HG03108 (cell line): ENCODE measurements around the gene PDZD7.
A peak's percentile ranks its signal among the peaks of the same experiment; 100 is the strongest.

Source experiments
- ATAC-seq: cut with Tn5 transposase; IDR thresholded peaks from one replicate; pipeline ENCODE4 v1.9.1; 2021; ENCODE audit warnings: moderate library complexity; ENCODE audit not compliant: unreplicated experiment

The PDZD7 gene

DNA sequence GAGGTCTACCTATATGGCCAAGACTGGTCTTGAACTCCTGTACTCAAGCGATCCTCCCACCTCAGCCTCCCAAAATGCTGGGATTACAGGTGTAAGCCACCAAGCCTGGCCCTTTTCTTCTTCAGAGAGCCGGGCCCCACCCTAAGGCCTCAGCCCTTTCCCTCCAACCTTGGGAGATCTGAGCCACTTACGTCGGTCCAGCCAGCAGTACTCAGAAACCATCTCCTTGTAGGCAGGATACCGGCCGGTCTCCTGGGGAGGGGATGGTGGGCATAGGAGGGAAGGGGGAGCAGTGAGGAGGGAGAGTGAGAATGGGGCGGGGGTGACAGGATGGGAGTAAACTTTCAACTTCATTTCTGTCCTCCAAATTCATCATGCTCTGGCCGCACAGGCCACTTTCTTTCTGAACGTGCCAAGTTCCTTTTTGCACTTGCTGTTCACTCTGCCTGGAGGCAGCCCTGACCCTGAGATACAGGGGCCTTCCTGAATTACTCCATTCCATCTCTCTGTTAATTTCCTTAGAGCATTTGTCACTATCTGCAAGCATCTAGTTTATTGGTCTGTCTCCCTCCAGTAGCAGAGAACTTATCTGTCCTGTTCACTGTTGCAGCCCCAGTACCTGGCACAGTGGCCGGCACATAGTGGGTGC lies 10.4 kb downstream of the PDZD7 start:
- no peak for ATAC-seq

GRCh38 chr10:101019440-101019703 lies 11.6 kb downstream of the PDZD7 start:
- no peak for ATAC-seq

GRCh38 chr10:101018600-101019439 lies 12.1 kb downstream of the PDZD7 start:
- ATAC-seq, result no peak

GRCh38 chr10:101018118-101018599 lies 12.8 kb downstream of the PDZD7 start:
- no peak for ATAC-seq

DNA sequence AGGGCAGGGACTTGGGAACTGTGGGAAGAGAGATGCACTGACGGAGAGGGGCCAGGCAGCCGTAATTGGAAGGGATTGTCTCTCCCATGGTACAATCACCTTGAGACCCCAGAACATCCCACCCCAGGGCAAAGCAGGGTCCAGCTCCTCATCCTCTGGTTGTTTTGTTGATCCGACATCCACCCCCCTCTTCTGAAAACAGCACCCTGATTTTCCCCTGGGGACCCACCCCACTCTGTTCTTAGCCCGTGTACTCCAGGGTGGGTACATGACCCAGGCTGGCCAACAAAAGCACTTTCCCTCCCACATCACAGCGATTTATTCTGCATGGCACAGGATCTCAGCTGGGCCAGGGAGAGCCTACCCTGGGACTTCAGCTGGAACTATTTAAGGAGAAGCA lies 14.1 kb downstream of the PDZD7 start:
- no peak for ATAC-seq

- no peak for ATAC-seq
These were observed 15.4 kb downstream of the PDZD7 start for GRCh38 chr10:101015582-101015973.

DNA sequence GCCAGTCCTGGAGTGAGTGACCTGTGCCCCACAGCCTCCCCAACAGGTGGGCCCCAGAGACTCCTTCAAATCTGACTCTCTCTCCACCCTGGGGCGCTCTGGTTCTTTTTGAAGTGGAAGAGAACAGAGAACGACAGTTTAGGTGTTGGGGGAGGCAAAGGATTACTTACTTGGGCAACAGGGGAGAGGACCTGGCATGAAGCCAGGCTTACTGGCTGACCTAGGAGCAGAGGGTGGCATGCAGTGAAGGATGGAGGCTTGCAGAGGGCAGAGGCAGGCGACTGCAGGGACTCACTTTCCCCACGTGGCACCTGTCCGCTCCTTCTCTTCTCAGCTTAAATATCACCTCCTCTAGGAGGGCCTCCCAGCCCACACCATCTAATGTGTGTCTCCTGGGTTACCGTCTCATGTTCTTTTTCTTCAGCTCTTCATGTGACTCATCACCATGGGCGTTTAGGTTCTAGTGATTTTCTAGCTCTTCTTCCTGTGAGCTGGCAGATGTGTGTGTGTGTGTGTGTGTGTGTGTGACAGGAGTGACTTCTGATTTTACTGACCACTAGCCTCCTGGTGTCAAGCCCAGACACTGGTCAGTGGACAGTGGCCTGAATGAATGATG lies 15.9 kb downstream of the PDZD7 start:
- no peak for ATAC-seq

GRCh38 chr10:101014230-101014884 lies 16.6 kb downstream of the PDZD7 start:
- no peak for ATAC-seq

GRCh38 chr10:101013365-101013825 lies 17.5 kb downstream of the PDZD7 start:
- ATAC-seq, result no peak

DNA sequence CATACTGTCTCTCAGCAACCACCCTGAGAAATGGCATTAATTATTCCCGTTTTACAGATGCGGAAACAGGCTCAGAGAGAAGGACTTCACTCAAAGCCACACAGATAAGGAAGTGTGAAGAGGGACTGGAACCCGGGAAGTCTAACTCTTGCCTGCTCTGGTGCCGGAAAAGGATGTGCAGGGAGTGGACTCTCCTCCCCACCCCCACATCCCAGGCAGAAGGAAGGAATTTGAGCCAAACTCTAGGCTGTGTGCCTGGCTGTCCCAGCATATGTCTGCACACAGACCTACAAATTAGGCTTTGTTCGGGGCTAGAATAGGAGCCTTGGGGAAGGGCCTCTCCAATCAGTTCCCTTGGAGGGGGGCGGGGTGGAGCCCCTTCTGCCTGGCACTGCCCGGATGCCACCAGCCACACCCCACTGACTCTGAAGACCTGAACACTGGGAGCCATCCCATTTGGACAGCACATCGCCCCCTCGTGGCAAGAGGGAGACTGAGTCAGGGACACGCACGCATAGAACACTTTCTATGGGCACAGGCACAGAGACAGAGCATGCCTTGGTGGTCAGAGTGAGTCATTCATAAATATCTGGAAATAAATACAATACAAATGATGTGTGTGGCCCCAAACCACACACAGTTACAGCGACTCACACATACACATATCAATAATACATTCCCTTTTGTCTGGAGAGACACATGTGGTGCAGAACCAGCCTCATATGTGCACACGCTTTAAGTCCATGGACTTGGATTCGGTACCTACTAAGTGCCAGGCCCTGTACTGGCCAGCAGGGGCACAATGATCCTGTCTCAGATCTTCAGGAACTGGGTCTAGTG lies 18.2 kb downstream of the PDZD7 start:
- peak; percentile 84 for ATAC-seq

- ATAC-seq, result no peak
These were observed 19.2 kb downstream of the PDZD7 start for GRCh38 chr10:101011517-101012423.

DNA sequence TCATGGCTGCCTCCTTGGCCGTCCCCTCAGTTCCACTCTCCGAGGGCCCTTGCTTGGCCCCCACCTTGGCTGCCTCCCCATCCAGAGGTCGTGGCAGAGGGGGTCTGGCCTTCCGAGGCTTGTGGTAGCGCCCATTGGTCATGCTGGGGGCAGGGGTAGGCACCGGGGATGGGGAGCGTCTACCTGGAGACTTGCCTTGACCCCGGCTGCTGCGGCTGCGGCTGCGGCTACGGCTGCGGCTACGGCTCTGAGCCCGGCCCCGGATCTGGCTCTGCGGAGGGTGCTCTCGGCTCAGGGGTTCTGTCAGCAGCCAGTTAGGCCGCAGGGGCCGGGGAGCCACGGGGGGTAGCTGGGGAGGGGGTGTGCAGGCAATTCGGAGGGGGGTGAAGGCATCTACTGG lies 20.6 kb downstream of the PDZD7 start:
- ATAC-seq, result no peak

- ATAC-seq, result no peak
These were observed 22.0 kb downstream of the PDZD7 start for GRCh38 chr10:101008823-101009423.

DNA sequence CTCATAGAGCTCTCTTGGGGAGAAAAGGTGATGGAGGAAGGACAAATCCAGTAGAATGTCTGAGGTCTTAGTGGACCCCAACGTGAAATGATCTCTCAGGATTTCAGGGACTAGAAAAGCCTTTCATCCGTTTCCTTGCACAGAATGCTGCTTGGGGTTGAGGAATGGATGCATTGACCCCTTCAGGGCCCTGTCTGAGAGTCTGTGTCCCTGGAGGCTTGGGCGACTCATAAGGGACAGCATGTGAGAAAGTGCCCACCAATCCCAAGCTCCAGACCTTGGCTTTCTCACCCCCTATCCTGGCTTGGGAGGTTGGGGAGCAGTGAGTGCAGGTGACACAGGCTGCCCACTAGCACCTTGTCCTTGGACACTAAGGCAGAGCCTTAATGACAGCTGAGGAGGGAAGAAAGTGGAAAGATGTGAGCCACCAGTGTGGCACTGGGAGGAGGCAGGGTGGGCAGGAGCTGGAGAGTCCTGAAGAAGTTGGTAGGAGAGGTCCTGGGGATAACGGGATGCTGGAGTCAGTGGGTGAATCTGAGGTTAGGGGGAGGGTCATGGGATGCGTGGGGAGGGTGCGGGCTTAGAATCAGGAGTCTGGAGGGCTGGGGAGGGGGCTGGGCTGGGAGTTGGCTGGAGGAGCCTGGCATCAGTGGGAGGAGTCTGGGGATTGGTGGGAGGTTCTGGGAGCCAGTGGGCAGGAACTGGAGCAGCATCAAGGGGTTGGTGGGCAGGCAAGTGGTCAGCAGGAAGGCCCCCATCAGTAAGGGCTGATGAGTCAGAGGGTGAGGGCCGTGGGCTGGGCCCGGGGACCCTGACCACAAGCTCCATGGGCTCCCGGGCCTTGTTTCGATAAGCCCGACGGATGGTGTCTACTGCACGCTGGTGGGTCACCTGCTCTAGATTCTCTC lies 22.8 kb downstream of the PDZD7 start:
- ATAC-seq, result no peak

- ATAC-seq, result no peak
These were observed 23.7 kb downstream of the PDZD7 start for GRCh38 chr10:101007099-101007711.

- ATAC-seq, result no peak
These were observed 24.3 kb downstream of the PDZD7 start for GRCh38 chr10:101006593-101007098.

DNA sequence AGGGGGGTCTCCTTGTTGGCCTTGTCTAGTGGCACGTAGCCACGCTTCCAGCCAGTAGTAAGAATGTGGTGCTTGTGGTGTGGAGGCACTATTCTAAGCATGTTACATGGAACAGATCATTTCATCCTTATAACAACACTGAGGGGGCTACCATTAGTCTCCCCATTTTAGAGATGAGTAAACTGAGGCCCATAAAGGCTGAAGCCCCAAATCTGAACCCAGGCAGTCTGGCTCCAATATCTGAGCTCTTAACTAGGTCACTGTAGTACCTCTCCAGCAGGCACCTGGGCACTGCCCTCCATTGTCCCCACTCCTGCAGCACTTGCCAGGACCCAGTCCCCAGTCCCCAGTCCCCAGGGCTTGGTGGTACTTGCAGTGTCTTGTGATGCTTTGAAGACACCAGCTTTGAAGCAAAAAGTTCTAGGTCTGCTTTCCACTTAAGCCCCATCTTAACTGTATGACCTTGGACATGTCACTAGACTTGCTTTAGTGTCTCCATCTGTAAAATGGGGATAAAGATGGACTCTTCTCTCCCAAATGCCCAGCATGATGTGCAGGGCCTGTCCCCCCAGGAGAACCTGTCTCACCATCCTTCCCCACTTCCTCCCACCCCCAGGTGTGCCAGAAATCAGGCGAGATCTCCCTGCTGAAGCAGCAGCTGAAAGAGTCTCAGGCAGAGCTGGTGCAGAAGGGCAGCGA lies 24.9 kb downstream of the PDZD7 start:
- ATAC-seq, result no peak
